Measurements from ENCODE around the gene EXOC6B.

DNA sequence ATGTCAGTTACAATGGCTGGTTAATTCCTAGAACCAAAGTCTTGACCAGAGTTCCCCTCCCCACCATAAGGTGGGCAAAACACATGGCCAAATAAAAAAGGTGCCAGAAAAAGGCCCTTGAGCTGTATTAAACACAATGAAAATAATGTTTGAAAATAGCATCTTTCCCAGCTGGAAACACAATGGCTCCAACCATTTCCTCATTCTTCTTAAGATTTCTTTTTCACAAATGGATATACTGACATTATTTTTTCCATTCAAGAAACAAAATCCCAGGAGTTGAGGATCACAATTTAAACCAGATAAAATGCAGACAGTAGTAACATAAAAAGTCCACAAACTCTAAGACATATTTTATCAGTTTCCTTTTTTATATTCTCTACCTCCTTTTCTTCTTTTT, 143.8 kb downstream of the EXOC6B start:
- TF ChIP-seq TCF4 (CRISPR knock-in tag; IDR thresholded peaks at IDR 0.05; ENCODE audit: borderline replicate concordance) = no peak
- no peak for TF ChIP-seq ZFP30 (CRISPR knock-in tag; IDR thresholded peaks at IDR 0.05)
- no peak for TF ChIP-seq TOX (CRISPR knock-in tag; IDR thresholded peaks at IDR 0.05; ENCODE audit: borderline replicate concordance)
- TF ChIP-seq ARNTL (CRISPR knock-in tag; IDR thresholded peaks at IDR 0.05; ENCODE audit: borderline replicate concordance, low read depth) = no peak
- TF ChIP-seq CSDC2 (CRISPR knock-in tag; IDR thresholded peaks at IDR 0.05) = no peak

All from SK-N-SH treated with all-trans-retinoic acid at 6 μM for 48 hours (cell line).